Right lobe of liver (tissue), 4 donors: ENCODE measurements around the gene SPON2.

ENCODE experiments used
- POLR2A ChIP-seq: fragments of 450-650 bp; IDR thresholded peaks from one replicate; pipeline ENCODE4 v1.6.1; 2017; ENCODE audit warnings: antibody characterized with exemption, mild to moderate bottlenecking
- TF ChIP-seq, protein P1 (sequence below), 4 donors: fragments of 200-600 bp in 3 of 4; fragments of 450-650 bp in 1 of 4; IDR thresholded peaks; one replicate each; pipeline versions ENCODE4 v1.5.1 to v1.8.0; 2016 to 2022; ENCODE audit warnings: antibody characterized with exemption in 4 of 4, mild to moderate bottlenecking in 2 of 4
- donor health status: DM: no; HTN: no; CAD: no.
- donor health status: DM: no; HTN: no; CAD: no.
- donor health status: DM: no; HTN: yes; CAD: no.

DNA sequence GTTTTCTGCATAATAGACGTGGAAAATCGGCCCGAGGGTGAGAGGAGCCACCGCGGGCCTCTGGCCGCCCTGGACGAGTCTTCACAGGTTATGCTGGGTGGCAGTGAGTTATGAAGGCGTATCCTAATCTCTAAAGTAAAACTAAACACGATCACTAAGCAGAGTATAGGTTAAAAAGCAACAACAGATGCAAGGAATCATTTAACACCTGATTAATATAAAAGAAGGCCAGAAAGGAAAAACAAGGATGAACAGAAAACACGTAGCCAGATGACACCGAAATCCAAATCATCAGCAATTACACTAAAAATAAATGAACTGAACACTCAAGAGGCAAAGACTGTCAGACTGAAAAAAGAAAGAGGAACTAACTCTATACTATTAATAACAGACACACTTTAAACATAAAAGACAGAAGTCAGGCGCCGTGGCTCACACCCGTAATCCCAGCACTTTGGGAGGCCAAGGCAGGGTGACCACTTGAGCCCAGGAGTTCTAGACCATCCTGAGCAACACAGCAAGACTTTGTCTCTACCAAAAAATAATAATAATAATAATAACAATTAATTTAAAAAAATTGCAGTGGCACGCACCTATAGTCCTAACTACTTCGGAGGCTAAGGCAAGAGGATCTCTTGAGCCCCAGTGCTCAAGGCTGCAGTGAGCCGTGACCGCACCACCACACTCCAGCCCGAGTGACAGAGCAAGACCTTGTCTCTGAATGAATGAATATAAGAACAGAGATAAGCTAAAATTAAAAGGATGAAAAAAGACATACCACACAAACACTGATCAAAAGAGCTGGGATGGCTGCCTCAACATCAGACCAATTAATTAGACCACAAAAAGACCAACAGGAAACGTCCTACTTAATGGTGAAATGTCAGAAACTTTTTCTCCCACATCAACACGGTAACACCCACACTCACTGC is 46.5 kb upstream of the SPON2 start:
- TF ChIP-seq POLR2A, result no peak
- TF ChIP-seq, protein P1, sequence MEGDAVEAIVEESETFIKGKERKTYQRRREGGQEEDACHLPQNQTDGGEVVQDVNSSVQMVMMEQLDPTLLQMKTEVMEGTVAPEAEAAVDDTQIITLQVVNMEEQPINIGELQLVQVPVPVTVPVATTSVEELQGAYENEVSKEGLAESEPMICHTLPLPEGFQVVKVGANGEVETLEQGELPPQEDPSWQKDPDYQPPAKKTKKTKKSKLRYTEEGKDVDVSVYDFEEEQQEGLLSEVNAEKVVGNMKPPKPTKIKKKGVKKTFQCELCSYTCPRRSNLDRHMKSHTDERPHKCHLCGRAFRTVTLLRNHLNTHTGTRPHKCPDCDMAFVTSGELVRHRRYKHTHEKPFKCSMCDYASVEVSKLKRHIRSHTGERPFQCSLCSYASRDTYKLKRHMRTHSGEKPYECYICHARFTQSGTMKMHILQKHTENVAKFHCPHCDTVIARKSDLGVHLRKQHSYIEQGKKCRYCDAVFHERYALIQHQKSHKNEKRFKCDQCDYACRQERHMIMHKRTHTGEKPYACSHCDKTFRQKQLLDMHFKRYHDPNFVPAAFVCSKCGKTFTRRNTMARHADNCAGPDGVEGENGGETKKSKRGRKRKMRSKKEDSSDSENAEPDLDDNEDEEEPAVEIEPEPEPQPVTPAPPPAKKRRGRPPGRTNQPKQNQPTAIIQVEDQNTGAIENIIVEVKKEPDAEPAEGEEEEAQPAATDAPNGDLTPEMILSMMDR (IDR thresholded peaks at IDR 0.05), result no peak
